Mesodermal cell (in vitro differentiated cells): ENCODE data around the gene CNBP.
"Not testable (repeated sequence)": the region's sequence is repeated elsewhere in the genome, so short reads cannot be mapped to it uniquely, and the experiment has no call there.

Experiments
- H3K27ac ChIP-seq: 2 replicates; pipeline ENCODE4 v1.7.0; 2013; ENCODE audit warnings: mild to moderate bottlenecking, low read depth, low read length, moderate library complexity; ENCODE audit not compliant: severe bottlenecking
- H3K36me3 ChIP-seq: 2 replicates; pipeline ENCODE4 v1.7.1; 2013; ENCODE audit warnings: mild to moderate bottlenecking, low read length, moderate library complexity; ENCODE audit not compliant: control insufficient read depth, insufficient read depth
- H3K4me1 ChIP-seq: one replicate; pipeline ENCODE4 v1.7.1; 2013; ENCODE audit warnings: mild to moderate bottlenecking, low read length; ENCODE audit not compliant: insufficient read depth, control insufficient read depth, poor library complexity, severe bottlenecking
- H3K4me3 ChIP-seq: 2 replicates; pipeline ENCODE4 v1.7.0; 2013; ENCODE audit warnings: low read length, control low read depth, mild to moderate bottlenecking; ENCODE audit not compliant: insufficient read depth, poor library complexity, severe bottlenecking; ENCODE audit errors: extremely low read depth
- H3K9me3 ChIP-seq: 2 replicates; pipeline ENCODE4 v1.7.1; 2013; ENCODE audit warnings: mild to moderate bottlenecking, low read length, moderate library complexity; ENCODE audit not compliant: control insufficient read depth
- WGBS, 2 experiments: methylation state at CpG; one replicate each; pipeline ENCODE4 v1.1.5; 2013; ENCODE audit warnings: missing lambda C conversion rate in 2 of 2; ENCODE audit not compliant: insufficient coverage in 2 of 2; 5-methylcytosine and 5-hydroxymethylcytosine counted together

CNBP gene

DNA sequence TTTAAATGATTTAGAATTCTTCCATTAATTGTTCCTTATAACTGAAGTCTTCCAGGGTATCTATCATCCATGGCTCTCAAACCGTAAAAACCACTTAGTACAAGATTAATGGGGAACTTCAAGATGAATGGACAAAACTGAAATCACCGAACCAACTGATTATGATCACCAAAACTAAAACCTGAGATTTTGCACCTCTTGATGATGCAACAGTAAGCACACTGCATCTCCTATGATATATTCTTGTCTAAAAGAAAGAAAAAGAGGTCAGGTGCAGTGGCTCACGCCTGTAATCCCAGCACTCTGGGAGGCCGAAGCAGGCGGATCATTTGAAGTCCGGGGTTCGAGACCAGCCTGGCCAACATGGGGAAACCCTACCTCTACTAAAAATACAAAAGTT lies 19.2 kb downstream of the CNBP start:
- 97% methylated on average over 6 of the region's 7 CpGs; no CpG with 5 or more reads in 1 of the 2 experiments for WGBS, 2 experiments

DNA sequence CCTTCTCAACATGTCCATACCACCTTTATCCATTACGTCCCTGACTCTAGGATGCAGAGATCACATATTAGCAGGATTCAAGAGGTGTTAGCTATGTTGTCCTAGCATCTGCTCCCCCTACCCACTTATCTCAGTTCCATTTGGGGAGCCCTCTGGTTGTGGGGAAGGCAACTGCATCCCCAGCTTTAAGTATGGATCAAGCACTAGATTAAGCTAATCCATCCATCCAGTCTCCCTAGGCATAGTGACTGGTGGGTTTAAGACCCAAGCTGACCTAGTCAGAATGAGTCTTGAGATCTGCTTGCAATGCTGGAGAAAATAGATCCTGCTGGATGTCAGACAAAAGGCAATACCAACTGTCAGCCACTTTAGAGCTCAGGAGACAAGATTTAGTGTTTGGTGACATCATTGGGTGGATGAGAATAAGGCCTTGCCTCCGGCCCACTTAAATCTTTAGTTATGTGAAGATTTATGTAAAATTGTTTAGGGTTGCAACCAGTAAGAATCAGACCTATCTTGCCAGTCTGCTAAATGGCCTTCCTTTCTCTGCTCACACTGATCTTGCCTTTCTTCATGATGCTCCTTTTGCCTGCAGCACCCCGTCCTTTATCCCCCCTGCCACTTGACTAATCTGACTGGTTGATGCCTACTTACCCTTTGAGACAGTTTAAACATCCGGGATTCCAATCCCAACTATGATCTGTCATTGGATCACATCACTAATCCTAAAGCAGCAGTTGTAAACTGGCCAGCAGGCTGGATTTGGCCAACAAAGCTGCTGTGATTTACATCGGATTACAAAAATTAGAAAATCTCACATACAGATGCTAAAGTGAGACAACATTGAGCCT lies 20.7 kb downstream of the CNBP start:
- Histone ChIP-seq H3K4me3 (no peak overlapping the region), H3K36me3 (peaks cover 41% of the 10 kb centered on the region), H3K4me1 (no peaks in the 10 kb centered on the region), H3K9me3 (no peaks in the 10 kb centered on the region), H3K27ac (peak overlapping the region; percentile 26)
- WGBS, 2 experiments = 90 to 94% methylated on average over 2 to 4 of the region's 5 CpGs

More for the DNA sequence above, 19.2 kb downstream of the CNBP start:
- no peaks in the 10 kb centered on the region for H3K9me3 ChIP-seq
- peaks cover 44% of the 10 kb centered on the region for H3K36me3 ChIP-seq
- H3K4me1 ChIP-seq = no peaks in the 10 kb centered on the region
- H3K4me3 ChIP-seq = no peak overlapping the region
- H3K27ac ChIP-seq = no peak overlapping the region

DNA sequence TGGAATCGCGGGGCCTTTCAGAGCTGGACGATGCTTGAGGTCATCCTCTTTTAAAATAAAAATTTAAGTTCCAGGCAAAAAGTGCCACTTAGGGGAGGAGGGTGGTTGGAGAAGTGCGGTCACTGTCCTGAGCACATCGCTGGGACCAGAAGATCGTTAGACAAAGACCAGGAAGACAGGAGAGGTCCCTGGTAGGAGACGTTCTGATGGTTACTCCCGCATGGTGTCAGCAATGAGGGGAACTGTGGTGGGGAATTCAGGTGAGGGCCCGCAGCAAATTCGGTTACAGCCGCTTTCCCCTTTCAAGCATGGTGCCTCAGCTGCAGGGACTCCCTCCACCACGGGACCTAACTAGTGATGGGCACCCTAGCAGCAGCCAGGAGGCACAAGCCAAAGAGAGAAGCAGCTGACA lies 21.8 kb downstream of the CNBP start:
- Histone ChIP-seq H3K4me1 (no peaks in the 10 kb centered on the region), H3K27ac (peak overlapping the region; percentile 99), H3K4me3 (peak overlapping the region; percentile 86), H3K36me3 (peaks cover 40% of the 10 kb centered on the region), H3K9me3 (no peaks in the 10 kb centered on the region)
- WGBS, 2 experiments = 9% methylated on average over 8 to 11 of the region's 12 CpGs

DNA sequence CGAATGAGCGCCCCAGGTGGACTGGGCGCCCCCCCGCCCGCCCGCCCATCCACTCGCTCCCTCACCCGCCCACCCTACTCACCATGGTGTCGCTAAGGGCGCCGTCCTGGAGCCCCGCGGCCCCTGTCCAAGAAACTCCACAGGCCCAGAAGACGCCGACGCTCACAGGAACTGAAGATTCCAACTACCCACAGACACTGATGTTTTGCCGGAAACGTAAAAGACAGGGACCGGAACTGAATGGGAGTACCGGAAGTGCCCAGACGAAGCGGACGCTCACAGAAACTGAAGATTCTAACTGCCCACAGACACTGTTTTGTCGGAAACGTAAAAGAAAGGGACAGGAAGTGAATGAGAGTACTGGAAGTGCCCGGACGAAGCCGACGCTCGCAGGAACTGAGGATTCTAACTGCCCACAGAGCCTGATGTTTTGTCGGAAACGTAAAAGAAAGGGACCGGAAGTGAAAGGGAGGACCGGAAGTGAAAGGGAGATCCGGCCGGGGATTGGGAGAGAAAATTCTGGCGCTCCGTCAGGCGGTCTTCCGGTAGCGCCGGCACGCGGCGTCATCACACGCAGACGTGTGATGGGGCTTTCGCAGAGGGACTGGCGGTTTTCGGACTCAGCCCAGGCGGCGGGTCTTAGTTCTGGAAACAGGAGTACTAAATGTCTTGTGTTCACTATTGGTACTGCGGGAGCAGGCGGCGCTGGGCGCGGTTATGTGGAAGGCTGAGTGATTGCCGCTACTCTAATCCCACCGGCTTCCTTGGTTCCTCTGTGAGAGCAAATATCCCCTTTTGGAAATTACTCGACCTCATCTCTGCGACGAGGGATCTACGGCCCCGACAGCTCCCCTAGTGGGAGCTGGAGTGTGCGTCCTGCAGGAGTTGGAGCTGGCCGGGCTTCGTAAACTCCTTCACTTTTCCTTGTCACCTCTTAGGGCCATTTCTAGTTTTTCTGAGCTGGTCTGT lies 22.5 kb downstream of the CNBP start, which contains the start of gene ISY1:
ISY1 (minus strand) TSS at position 173 of the 969 bp plus-strand sequence; CDS start at position 85, 88 bp downstream.
- Histone ChIP-seq H3K27ac (peak within 1 kb of the TSS; percentile 99), H3K36me3 (peaks cover 40% of the 10 kb centered on the region), H3K9me3 (no peaks in the 10 kb centered on the region), H3K4me3 (peak within 1 kb of the TSS; percentile 86), H3K4me1 (no peaks in the 10 kb centered on the region)
- 0% methylated on average over 43 to 55 of the region's 67 CpGs for WGBS, 2 experiments

DNA sequence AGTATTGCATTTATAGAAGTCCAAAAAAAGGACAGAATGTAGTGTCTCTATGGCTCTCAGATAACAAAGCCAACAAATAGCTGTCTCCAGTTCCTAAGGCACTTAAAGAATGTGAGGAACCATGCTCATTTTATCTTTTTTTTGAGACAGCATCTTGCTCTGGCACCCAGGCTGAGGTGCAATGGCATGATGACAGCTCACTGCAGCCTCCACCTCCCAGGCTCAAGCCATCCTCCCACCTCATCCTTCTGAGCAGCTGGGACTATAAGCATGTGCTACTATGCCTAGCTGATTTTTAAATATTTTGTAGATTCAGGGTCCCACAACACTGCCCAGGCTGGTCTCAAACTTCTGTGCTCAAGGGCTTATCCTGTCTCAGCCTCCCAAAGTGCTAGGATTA lies 38.9 kb downstream of the CNBP start:
- Histone ChIP-seq H3K9me3 (no peaks in the 10 kb centered on the region), H3K4me1 (no peaks in the 10 kb centered on the region), H3K27ac (no peak overlapping the region), H3K36me3 (peaks cover 62% of the 10 kb centered on the region), H3K4me3 (no peak overlapping the region)

DNA sequence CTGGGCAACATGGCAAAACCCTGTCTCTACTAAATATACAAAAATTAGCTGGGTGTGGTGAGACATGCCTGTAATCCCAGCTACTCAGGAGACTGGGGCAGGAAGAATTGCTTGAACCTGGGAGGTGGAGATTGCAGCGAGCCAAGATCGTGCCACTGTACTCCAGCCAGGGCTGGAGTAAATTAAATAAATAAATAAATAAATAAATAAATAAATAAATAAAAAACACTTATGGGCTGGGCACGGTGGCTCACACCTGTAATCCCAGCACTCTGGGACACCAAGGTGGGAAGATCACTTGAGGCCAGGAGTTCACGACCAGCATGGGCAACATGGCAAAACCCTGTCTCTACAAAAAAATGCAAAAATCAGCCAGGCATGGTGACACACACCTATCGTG lies 42.7 kb downstream of the CNBP start:
- H3K4me1 ChIP-seq, H3K27ac ChIP-seq, H3K9me3 ChIP-seq, H3K4me3 ChIP-seq: not testable (repeated sequence)
- 88 to 91% methylated on average over 2 to 3 of the region's 5 CpGs for WGBS, 2 experiments
- H3K36me3 ChIP-seq = peaks cover 65% of the 10 kb centered on the region

DNA sequence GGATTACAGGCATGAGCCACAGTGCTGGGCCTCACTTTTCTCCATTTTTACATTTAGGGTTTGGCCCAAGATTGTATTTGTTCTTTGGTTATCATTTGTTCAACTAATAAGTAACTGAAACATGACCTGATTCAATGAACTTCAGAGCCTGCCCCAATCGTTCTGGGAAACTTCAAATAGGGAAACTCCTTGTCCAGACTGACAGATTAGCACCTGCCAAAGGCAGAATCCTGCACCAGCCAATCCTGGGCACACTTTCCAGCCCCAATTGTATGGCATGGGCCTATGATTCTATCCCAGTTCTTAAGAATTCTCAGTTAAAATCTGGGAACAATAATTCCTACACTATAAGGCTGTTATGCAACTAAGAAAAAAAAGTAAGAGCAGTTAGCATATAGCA lies 43.8 kb downstream of the CNBP start:
- Histone ChIP-seq H3K9me3 (no peaks in the 10 kb centered on the region), H3K36me3 (peaks cover 62% of the 10 kb centered on the region), H3K27ac (no peak overlapping the region), H3K4me1 (no peaks in the 10 kb centered on the region), H3K4me3 (no peak overlapping the region)
- 75 to 77% methylated on average over 1 of the region's 1 CpG for WGBS, 2 experiments

DNA sequence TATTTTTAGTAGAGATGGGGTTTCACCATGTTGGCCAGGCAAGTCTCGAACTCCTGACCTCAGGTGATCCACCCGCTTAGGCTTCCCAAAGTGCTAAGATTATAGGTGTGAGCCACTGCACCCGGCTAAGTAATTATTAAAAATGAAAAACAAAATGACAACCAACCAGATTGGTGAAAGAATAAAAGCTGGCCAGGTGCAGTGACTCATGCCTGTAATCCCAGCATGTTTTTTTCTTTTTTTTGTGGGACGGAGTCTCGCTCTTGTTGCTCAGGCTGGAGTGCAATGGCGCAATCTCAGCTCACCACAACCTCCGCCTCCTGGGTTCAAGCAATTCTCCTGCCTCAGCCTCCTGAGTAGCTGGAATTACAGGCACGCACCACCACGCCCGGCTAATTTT lies 47.4 kb downstream of the CNBP start:
- H3K4me1 ChIP-seq, H3K4me3 ChIP-seq, H3K27ac ChIP-seq, H3K9me3 ChIP-seq: not testable (repeated sequence)
- WGBS, 2 experiments = 90 to 94% methylated on average over 6 to 9 of the region's 10 CpGs
- H3K36me3 ChIP-seq = peaks cover 79% of the 10 kb centered on the region

DNA sequence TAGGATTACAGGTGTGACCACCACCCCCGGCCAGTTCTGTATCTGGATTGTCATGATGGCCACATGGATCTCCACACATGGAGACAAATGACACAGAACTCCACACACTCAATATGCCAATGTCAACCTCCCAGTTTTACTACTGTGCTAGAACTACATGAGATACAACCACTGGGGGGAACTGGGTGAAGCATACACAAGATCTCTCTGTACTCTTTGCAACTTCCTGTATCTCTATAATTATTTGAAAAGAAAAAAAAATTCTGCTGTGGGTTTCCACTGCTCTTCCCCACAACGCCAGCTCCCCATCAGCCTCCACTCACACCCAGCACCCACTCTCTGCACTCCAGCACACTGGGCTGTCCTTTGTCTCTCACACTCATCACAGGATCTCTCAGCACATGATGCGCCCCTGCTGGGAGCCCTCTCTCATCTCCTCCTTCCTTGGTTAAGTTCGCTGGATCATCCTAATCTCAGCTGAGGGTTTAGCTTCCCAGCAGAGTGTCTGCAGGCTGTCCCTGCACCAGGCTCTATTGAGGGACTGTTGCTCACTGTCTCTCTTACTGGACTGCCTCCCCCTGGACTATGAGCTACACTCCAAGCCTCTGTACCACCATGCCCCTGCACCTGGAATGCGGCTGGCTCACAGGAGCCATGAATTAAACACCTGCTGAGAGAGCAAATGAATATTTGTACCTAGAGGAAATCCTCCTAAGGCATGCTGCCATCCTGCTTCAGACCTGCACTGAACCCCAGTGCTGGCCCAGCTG lies 51.4 kb downstream of the CNBP start:
- H3K36me3 ChIP-seq = peaks cover 83% of the 10 kb centered on the region

DNA sequence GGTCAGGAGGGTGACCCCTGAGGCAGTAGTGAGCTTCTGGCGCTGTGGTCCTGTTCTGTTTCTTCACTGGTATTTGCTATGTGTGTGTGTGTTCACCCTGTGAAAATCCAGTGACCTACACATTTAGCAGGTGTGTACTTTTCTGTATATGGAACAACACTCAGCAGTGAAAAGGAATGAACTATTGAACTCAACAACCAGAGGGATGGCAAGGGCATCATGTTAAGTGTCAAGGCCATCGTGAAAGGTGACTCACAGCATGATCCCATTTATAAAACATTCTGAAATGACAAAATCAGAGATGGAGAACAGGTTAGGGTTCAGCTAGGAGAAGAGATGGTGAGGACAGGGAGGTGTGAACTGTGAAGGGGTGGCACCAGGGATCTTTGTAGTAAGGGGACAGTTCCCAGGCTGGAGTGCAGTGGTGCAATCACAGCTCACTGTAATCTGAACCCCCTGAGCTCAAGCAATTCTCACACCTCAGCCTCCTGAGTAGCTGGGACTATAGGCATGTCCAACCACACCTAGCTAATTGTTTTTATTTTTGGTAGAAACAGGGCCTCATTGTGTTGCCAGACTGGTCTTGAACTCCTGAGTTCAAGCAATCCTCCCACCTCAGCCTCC lies 52.1 kb downstream of the CNBP start:
- Histone ChIP-seq H3K36me3 (peaks cover 83% of the 10 kb centered on the region), H3K4me1 (no peaks in the 10 kb centered on the region)

More for the DNA sequence above, 51.4 kb downstream of the CNBP start:
- Histone ChIP-seq H3K4me1 (no peaks in the 10 kb centered on the region), H3K9me3 (no peaks in the 10 kb centered on the region), H3K4me3 (no peak overlapping the region), H3K27ac (no peak overlapping the region)
- WGBS, 2 experiments = 92 to 93% methylated on average over 3 to 5 of the region's 5 CpGs

More for the DNA sequence above, 52.1 kb downstream of the CNBP start:
- Histone ChIP-seq H3K4me3 (no peak overlapping the region), H3K27ac (no peak overlapping the region), H3K9me3 (no peaks in the 10 kb centered on the region)
- 100% methylated on average over 1 of the region's 2 CpGs for WGBS, 2 experiments
